ENCODE data around the gene RPL13A. TPM values are rescaled to one million over a fixed set of nuclear protein-coding genes. Genes with fewer than 3 reads are reported as not detected.
A peak's percentile ranks its signal among the peaks of the same experiment; 100 is the strongest.

RPL13A gene
- total and polyA plus RNA-seq, 2 of the 4 experiments (the other 2 are of a cell fraction) = 1,477 to 2,069 TPM

DNA sequence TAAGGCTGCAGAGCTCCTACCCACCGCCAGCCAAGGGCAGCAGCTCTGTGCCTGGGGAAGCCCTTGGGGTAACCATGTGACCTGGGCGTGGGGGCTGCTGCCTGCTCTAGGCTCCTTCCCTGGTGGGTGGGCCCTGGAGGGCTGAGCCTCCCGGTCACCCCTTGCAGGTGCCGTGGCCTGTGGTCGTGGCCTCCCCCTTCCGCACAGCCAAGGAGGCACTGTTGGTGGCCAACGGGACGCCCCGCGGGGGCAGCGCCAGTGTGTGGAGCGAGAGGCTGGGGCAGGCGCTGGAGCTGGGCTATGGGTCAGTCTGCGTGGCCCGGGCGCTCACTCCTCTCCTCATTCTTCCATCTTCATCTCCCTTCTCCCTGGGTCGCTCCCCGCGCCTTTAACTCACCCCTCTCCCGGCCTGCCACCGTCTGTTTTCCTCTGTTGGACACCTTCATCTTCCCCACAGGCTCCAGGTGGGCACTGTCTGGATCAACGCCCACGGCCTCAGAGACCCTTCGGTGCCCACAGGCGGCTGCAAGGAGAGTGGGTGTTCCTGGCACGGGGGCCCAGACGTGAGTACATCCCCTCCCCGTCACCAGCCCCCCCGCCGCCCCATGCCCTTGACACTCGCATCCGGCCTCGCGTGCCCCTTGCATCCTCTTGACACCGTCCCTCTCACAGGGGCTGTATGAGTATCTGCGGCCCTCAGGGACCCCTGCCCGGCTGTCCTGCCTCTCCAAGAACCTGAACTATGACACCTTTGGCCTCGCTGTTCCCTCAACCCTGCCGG is 23.3 kb upstream of the RPL13A start:
- Histone ChIP-seq H3K9ac (ENCODE audit: low read depth, low read length) (no peak overlapping the region), H2BK5ac (ENCODE audit: low read depth, low read length, poor library complexity, severe bottlenecking) (no peak overlapping the region), H3K4me1 (ENCODE audit: control insufficient read depth, insufficient read depth, low read length) (peaks cover 2% of the 10 kb centered on the region; the same call in 1 of the 2 replicates), H2AK9ac (replicated peaks; ENCODE audit: low read depth, low read length, poor library complexity) (no peak overlapping the region), H2BK20ac (ENCODE audit: low read depth, low read length) (no peak overlapping the region), H3K23ac (ENCODE audit: low read depth, low read length) (no peak overlapping the region), H3K27ac (ENCODE audit: insufficient read depth, low read length) (no peak overlapping the region), H3K9me1 (ENCODE audit: insufficient read depth, low read length) (peaks cover 2% of the 10 kb centered on the region; the same call in 1 of the 2 replicates), H3K9me3 (ENCODE audit: control insufficient read depth, insufficient read depth, low read length) (no peaks in the 10 kb centered on the region), H4K8ac (ENCODE audit: low read depth in 2 of 2, low read length in 2 of 2) (no peak overlapping the region), H3K79me1 (ENCODE audit: low read depth in 1 of 2, low read length in 2 of 2) (no peaks in the 10 kb centered on the region), H3K27me3 (ENCODE audit: control insufficient read depth, insufficient read depth, low read length) (no peaks in the 10 kb centered on the region), H3K18ac (ENCODE audit: low read depth, low read length) (no peak overlapping the region), H2AFZ (replicated peaks; ENCODE audit: low read length, poor library complexity) (peak overlapping the region; percentile 21), H4K5ac (ENCODE audit: low read depth, low read length) (no peak overlapping the region), H3K4me3 (ENCODE audit: insufficient read depth, low read depth, low read length) (no peak overlapping the region), H3K4me2 (ENCODE audit: low read depth, low read length) (no peak overlapping the region), H3K14ac (replicated peaks; ENCODE audit: low read depth, low read length) (no peak overlapping the region), H4K20me1 (ENCODE audit: insufficient read depth, low read length) (no peaks in the 10 kb centered on the region), H2AK5ac (ENCODE audit: low read depth, low read length) (no peak overlapping the region), H2BK120ac (ENCODE audit: low read depth, low read length) (no peak overlapping the region), H3K4ac (ENCODE audit: low read depth, low read length) (no peak overlapping the region), H3K56ac (ENCODE audit: extremely low read depth, insufficient read depth, low read length) (no peak overlapping the region), H3K36me3 (ENCODE audit: control insufficient read depth, insufficient read depth, low read length) (peaks cover 10% of the 10 kb centered on the region), H4K91ac (ENCODE audit: insufficient read depth, low read depth, low read length) (no peak overlapping the region), H2BK15ac (ENCODE audit: low read depth, low read length) (no peak overlapping the region)
- TF ChIP-seq MAFK (IDR thresholded peaks at IDR 0.05; ENCODE audit: low read depth, low read length) (no peak), FOS (IDR thresholded peaks at IDR 0.05; ENCODE audit: low read depth, low read length) (no peak), CHD1 (IDR thresholded peaks at IDR 0.05; ENCODE audit: low read depth, low read length) (no peak), CTCF (conservative IDR thresholded peaks at IDR 0.05; ENCODE audit: low read depth, low read length) (no peak), MAZ (IDR thresholded peaks at IDR 0.05; ENCODE audit: borderline replicate concordance, low read depth, low read length) (no peak), CEBPB (IDR thresholded peaks at IDR 0.05; ENCODE audit: low read depth, low read length) (no peak), RAD21 (IDR thresholded peaks at IDR 0.05; ENCODE audit: low read length) (no peak), NFE2L2 (IDR thresholded peaks at IDR 0.05; ENCODE audit: low read depth, low read length) (no peak), POLR2A (IDR thresholded peaks at IDR 0.05; ENCODE audit: low read depth, low read length) (no peak), MXI1 (IDR thresholded peaks at IDR 0.05; ENCODE audit: borderline replicate concordance, low read depth, low read length) (no peak), RFX5 (IDR thresholded peaks at IDR 0.05; ENCODE audit: low read depth, low read length) (no peak), SMC3 (IDR thresholded peaks at IDR 0.05; ENCODE audit: low read depth, low read length) (no peak)
- TF ChIP-seq, protein P1, sequence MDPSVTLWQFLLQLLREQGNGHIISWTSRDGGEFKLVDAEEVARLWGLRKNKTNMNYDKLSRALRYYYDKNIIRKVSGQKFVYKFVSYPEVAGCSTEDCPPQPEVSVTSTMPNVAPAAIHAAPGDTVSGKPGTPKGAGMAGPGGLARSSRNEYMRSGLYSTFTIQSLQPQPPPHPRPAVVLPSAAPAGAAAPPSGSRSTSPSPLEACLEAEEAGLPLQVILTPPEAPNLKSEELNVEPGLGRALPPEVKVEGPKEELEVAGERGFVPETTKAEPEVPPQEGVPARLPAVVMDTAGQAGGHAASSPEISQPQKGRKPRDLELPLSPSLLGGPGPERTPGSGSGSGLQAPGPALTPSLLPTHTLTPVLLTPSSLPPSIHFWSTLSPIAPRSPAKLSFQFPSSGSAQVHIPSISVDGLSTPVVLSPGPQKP (IDR thresholded peaks at IDR 0.05; ENCODE audit: borderline replicate concordance, low read depth, low read length) = no peak
- ATAC-seq (ENCODE audit: low read depth) = no peak
- BruUV-seq (replicated peaks) = no TSS peak
- ChIA-PET POLR2A (ENCODE audit: unreplicated experiment) (no interaction called here), CTCF (no interaction called here)
- in situ Hi-C loops (cut with MboI; ENCODE audit: low sequenced_read_pairs) = no loop called here
- dilution Hi-C loops (cut with HindIII; ENCODE audit: low sequenced_read_pairs, unreplicated experiment) = no loop called here
- intact Hi-C loops (cut with micrococcal nuclease) = no loop called here
- DNase-seq = no peak
- 88% methylated on average over 20 of the region's 39 CpGs; no CpG with 5 or more reads in 1 of the 2 experiments for WGBS, 2 experiments (ENCODE audit: extremely low coverage in 2 of 2, insufficient read length in 1 of 2)
